B cell (primary cell): Measurements from ENCODE around the gene PARD3B.

ENCODE experiments used
- EZH2 ChIP-seq: IDR thresholded peaks from 2 replicates; pipeline ENCODE4 v1.6.1; 2012; ENCODE audit warnings: borderline replicate concordance, low read depth, mild to moderate bottlenecking, moderate library complexity, low read length; ENCODE audit not compliant: insufficient read depth, poor library complexity, severe bottlenecking
- TF ChIP-seq, protein P1 (sequence below): fragments of 200-600 bp; IDR thresholded peaks from one replicate; pipeline ENCODE4 v1.8.0; 2022; ENCODE audit warnings: antibody characterized with exemption, mild to moderate bottlenecking

DNA sequence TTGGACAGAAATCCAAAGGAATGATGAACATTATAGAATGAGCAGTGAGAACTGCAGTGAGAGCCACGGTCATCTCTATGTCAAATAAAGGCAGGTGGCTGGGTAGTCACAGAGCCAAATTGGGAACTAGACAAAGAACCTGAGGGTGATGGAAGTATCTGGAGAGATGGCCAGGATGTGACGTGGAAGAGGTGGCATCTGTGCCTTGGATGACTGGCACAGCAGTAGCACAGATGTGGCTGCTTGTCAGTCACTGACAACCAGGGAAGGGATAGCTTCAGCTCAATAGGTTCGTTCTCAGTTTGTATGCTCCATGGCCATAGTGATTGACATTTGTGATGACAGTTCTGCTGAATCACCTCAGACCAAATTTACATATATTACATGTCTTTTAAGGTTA is 172.3 kb downstream of the PARD3B start:
- TF ChIP-seq, protein P1, sequence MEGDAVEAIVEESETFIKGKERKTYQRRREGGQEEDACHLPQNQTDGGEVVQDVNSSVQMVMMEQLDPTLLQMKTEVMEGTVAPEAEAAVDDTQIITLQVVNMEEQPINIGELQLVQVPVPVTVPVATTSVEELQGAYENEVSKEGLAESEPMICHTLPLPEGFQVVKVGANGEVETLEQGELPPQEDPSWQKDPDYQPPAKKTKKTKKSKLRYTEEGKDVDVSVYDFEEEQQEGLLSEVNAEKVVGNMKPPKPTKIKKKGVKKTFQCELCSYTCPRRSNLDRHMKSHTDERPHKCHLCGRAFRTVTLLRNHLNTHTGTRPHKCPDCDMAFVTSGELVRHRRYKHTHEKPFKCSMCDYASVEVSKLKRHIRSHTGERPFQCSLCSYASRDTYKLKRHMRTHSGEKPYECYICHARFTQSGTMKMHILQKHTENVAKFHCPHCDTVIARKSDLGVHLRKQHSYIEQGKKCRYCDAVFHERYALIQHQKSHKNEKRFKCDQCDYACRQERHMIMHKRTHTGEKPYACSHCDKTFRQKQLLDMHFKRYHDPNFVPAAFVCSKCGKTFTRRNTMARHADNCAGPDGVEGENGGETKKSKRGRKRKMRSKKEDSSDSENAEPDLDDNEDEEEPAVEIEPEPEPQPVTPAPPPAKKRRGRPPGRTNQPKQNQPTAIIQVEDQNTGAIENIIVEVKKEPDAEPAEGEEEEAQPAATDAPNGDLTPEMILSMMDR, result no peak
- TF ChIP-seq EZH2, result no peak
